Immature natural killer cell (primary cell): ENCODE data around the gene ITFG1. TPM values are rescaled to one million over a fixed set of nuclear protein-coding genes. Genes with fewer than 3 reads are reported as not detected.
"Not testable (repeated sequence)": the region's sequence is repeated elsewhere in the genome, so short reads cannot be mapped to it uniquely, and the experiment has no call there.

ENCODE experiments used
- DNase-seq, 3 donors: peaks; one replicate each; pipeline ENCODE4 v3.0.0; 2022; ENCODE audit warnings: mixed read lengths in 1 of 3
- H3K27ac Mint-ChIP-seq, 6 donors: one replicate each; pipeline ENCODE4 v1.8.0; 2020; ENCODE audit warnings: mixed read lengths in 6 of 6, mild to moderate bottlenecking in 5 of 6, inconsistent platforms in 4 of 6, moderate library complexity in 3 of 6
- H3K27me3 Mint-ChIP-seq, 3 donors: one replicate each; pipeline ENCODE4 v1.8.0; 2020 to 2021; ENCODE audit warnings: low read depth in 3 of 3, mild to moderate bottlenecking in 3 of 3, mixed read lengths in 3 of 3, moderate library complexity in 3 of 3, inconsistent platforms in 1 of 3
- H3K36me3 Mint-ChIP-seq, 3 donors: one replicate each; pipeline ENCODE4 v1.8.0; 2020; ENCODE audit warnings: mixed read lengths in 3 of 3, inconsistent platforms in 2 of 3, mild to moderate bottlenecking in 2 of 3
- H3K4me1 Mint-ChIP-seq, 2 donors: one replicate each; pipeline ENCODE4 v1.8.0; 2020; ENCODE audit warnings: inconsistent platforms in 2 of 2, mild to moderate bottlenecking in 2 of 2, mixed read lengths in 2 of 2, moderate library complexity in 1 of 2
- H3K4me3 Mint-ChIP-seq, 5 donors: one replicate each; pipeline ENCODE4 v1.8.0; 2020; ENCODE audit warnings: mild to moderate bottlenecking in 5 of 5, mixed read lengths in 5 of 5, inconsistent platforms in 3 of 5, moderate library complexity in 3 of 5
- H3K9me3 Mint-ChIP-seq, 6 donors: one replicate each; pipeline ENCODE4 v1.8.0; 2020; ENCODE audit warnings: mild to moderate bottlenecking in 6 of 6, mixed read lengths in 6 of 6, inconsistent platforms in 4 of 6, moderate library complexity in 3 of 6
- polyA plus RNA-seq, 3 donors: library from polyadenylated mRNA; unstranded; fragments of 300-500 nt; fragmentation: Illumina TruSeq; gene quantifications; one replicate each; pipeline ENCODE4 v1.2.3, GENCODE V29; 2021

ITFG1 gene
- polyA plus RNA-seq, 3 donors from 2014 or later = 23.3 to 52.6 (median 38.2) TPM

DNA sequence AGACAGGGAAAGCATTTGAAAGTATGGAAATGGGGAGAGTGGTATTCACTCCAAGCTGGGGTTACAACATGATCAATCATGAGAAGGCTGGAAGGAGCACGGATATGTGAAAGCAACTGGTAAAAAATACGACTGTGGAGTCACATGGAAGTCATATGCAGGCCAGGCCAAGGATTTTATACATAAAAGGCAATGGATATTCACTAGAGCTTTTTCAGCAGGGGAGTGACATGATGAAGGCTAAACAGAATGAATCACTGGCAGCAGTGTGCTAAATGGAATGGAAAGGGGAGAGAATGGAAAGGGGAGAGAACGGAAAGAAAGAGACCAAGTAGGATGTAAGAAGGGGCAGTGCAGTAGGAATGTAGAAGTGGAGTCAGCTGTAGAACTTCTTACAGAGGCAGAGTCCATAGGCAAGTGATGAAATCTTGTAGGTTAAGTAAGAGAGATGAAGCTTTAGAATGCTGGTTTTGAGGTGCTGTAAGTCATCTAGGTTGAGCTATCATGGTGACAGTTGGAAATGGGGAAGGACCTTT, 304.1 kb downstream of the ITFG1 start:
- peaks cover 0 to 4% (median 1%) of the 10 kb centered on the region in 3 donors for H3K27me3 Mint-ChIP-seq
- H3K27ac Mint-ChIP-seq = no peak overlapping the region
- H3K36me3 Mint-ChIP-seq = peaks cover 27 to 47% (median 38%) of the 10 kb centered on the region in 3 donors

DNA sequence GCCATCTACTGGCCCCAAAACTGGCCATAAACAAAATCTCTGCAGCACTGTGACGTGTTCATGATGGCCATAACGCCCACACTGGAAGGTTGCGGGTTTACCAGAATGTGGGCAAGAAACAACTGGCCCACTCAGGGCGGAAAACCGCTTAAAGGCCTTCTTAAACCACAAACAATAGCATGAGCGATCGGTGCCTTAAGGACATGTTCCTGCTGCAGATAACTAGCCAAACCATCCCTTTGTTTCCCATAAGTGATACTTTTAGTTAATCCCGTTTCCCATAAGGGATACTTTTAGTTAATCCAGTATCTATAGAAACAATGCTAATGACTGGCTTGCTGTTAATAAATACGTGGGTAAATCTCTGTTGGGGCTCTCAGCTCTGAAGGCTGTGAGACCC, 308.4 kb downstream of the ITFG1 start:
- H3K4me3 Mint-ChIP-seq, DNase-seq, H3K4me1 Mint-ChIP-seq, H3K27ac Mint-ChIP-seq, H3K9me3 Mint-ChIP-seq, H3K27me3 Mint-ChIP-seq: not testable (repeated sequence)
- H3K36me3 Mint-ChIP-seq = peaks cover 32 to 50% (median 43%) of the 10 kb centered on the region in 3 donors

More for the DNA sequence above, 304.1 kb downstream of the ITFG1 start:
- Mint-ChIP-seq H3K4me1 (no peaks in the 10 kb centered on the region), H3K9me3 (no peaks in the 10 kb centered on the region), H3K4me3 (no peak overlapping the region)
- no peak for DNase-seq

DNA sequence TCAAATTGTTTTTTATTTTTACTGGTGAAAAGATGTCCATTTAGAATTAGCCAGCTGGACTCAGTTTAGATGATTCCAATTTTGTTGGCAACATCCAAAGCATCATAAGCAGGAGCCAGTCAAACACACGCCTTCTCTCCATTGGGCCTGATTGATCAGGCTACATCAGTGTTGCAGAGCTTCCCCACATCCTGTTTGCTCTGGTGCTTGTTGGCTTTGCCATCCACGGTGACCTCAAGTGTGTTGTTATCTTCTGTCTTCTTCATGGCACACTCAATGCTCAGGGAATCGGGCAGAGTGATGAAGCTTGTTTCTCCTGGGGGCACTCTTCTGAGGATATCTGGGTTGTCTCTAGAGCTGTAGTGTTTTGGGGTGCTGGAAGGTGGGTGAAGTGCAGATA, 310.8 kb downstream of the ITFG1 start:
- peaks cover 25 to 38% (median 34%) of the 10 kb centered on the region in 3 donors for H3K36me3 Mint-ChIP-seq
- peaks cover under 1 to 16% (median 2%) of the 10 kb centered on the region in 3 donors for H3K27me3 Mint-ChIP-seq
- no peak overlapping the region for H3K4me3 Mint-ChIP-seq
- H3K27ac Mint-ChIP-seq = no peak overlapping the region
- DNase-seq = no peak
- no peaks in the 10 kb centered on the region for H3K9me3 Mint-ChIP-seq
- no peaks in the 10 kb centered on the region for H3K4me1 Mint-ChIP-seq

DNA sequence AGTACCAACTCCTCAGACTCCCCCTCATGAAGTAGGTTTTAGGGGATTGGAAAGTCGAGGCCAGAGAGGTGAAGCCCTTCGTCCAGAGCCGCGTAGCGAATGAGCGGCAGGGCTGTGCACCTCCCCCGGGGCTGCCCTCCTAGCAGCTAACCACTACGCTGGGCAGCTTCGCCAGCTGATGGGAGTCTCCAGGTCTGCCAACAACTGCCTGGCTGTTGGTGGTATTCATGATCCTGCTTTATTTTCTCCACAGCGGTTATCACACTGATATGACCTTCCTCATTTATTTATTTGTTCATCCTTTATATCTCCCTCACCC, 316.3 kb downstream of the ITFG1 start:
- no peak for DNase-seq
- Mint-ChIP-seq H3K4me1 (peaks cover 21 to 24% of the 10 kb centered on the region in 2 donors), H3K36me3 (no peaks in the 10 kb centered on the region), H3K9me3 (no peaks in the 10 kb centered on the region), H3K27me3 (peaks cover 18 to 27% (median 23%) of the 10 kb centered on the region in 3 donors), H3K4me3 (peak overlapping the region; percentile 70 to 79 (median 76)), H3K27ac (peak overlapping the region in 1 of 6 donors; percentile 60)

DNA sequence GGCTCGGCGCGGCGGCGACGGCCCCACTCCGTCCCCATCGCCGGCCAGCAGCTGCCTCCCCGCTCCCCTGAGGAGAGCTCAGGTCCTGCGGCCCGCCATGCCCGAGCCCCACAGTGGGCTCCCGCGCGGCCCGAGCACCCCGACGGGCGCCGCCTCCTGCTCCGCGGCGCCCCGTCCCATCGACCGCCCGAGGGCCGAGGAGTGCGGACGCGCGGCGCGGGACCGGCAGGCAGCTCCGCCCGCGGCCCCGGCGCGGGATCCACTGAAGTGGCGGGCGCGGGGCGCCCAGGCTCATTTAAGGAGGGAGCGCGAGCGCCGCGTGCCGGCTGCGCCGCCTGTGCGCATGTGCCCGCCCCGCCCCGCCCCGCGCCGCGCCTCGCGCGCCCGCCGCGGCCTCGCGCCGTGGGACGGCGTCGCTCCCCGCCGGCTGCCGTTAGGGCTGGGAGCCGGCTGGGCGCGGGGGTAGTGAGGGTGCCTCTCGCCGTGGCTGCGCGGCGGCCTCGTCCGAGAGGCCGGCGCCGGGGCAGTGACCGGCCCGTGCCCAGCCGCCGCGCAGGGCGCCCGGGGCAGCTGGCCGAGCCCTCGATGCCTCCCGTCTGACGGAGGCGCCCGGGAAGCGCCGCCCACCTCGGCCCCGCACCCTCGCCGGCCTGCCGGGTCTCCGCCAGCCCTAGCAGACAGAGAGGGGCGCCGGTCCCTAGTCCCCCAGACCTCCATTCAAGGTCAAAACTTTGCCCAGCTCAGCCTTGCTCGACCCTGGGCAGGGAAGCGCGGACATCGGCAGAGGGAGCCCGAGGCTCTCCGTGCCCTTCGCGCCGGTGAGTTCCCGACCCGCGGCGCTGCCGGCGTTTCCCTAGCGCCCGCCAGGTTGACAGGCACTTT, 316.9 kb downstream of the ITFG1 start, which contains the start of gene NETO2:
Gene NETO2, minus strand, starts transcription at position 269 of the 882 bp plus-strand sequence. CDS start 333 bp downstream, outside the sequence.
- Mint-ChIP-seq H3K9me3 (no peaks in the 10 kb centered on the region), H3K4me3 (peak within 1 kb of the TSS; percentile 70 to 87 (median 76)), H3K36me3 (no peaks in the 10 kb centered on the region), H3K27me3 (peaks cover 18 to 27% (median 23%) of the 10 kb centered on the region in 3 donors), H3K27ac (peak within 1 kb of the TSS in 1 of 6 donors; percentile 60), H3K4me1 (peaks cover 21 to 24% of the 10 kb centered on the region in 2 donors)
- peak; percentile 39 to 53 (median 46) for DNase-seq

DNA sequence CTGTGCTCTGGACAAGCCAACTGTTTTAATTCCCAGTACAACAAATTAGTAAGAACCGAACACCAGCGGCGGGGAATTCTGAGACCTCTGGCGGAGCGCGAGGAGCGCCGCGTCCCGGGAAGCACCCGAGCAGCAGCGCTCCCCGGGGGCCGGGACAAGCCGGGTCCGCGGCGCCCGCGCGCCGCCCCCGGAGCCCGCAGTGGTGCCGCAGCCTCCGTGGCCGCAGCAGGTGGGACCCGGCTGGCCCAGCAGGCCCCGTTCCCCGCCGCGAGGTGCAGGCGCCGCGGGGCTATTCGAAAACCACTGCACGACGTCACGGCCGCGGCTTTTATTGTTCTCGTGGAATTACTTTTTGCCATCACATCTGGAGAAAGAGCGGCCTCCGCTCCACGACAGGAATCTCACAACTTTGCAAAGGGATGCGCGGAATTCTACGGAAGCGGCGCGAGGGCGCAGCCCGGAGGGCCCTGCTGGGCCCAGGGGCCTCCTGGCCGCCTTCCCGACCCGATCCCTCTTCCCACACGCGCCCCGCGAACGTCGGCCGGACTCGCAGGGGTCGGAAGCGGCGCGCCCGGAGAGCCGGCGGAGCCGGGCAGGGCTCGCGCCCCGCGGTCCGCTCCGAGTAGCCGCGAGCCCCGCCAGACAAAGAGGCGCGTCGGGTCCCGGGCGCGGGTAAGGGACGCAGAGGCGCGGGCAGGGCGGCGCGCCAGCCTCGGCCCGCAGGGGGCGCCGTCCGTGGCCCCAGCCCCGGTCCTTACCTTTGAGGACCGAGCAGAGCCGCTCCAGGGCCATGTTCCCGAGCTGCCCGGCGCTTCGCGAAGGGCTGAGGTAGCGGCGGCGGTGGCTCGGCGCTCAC, 317.8 kb downstream of the ITFG1 start:
- Mint-ChIP-seq H3K4me1 (peaks cover 21 to 24% of the 10 kb centered on the region in 2 donors), H3K27me3 (peaks cover 18 to 27% (median 23%) of the 10 kb centered on the region in 3 donors), H3K27ac (no peak overlapping the region)

DNA sequence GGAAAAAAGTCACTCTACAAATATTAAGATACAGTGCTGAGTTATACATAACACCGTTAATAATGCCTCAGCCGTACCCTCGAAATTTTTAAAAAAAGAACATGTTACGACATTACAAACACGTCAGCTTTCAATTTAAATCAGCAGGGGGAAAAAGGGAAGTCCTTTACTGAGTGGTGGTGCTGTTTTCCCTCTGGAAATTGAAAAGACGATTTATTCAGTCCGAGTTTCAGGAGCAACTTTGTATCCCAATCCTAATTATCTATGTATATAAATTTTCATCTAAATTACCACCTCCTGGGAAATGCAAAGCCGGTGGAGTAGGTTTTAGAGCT, 318.4 kb downstream of the ITFG1 start:
- Mint-ChIP-seq H3K27me3 (peaks cover 18 to 27% (median 20%) of the 10 kb centered on the region in 3 donors), H3K4me1 (peaks cover 21 to 24% of the 10 kb centered on the region in 2 donors), H3K27ac (no peak overlapping the region), H3K9me3 (no peaks in the 10 kb centered on the region), H3K4me3 (peak overlapping the region; percentile 70 to 87 (median 78)), H3K36me3 (no peaks in the 10 kb centered on the region)
- no peak for DNase-seq

More for the DNA sequence above, 317.8 kb downstream of the ITFG1 start:
- no peaks in the 10 kb centered on the region for H3K9me3 Mint-ChIP-seq
- peak overlapping the region; percentile 70 to 87 (median 78) for H3K4me3 Mint-ChIP-seq
- no peaks in the 10 kb centered on the region for H3K36me3 Mint-ChIP-seq
- peak; percentile 40 to 50 (median 41) for DNase-seq

DNA sequence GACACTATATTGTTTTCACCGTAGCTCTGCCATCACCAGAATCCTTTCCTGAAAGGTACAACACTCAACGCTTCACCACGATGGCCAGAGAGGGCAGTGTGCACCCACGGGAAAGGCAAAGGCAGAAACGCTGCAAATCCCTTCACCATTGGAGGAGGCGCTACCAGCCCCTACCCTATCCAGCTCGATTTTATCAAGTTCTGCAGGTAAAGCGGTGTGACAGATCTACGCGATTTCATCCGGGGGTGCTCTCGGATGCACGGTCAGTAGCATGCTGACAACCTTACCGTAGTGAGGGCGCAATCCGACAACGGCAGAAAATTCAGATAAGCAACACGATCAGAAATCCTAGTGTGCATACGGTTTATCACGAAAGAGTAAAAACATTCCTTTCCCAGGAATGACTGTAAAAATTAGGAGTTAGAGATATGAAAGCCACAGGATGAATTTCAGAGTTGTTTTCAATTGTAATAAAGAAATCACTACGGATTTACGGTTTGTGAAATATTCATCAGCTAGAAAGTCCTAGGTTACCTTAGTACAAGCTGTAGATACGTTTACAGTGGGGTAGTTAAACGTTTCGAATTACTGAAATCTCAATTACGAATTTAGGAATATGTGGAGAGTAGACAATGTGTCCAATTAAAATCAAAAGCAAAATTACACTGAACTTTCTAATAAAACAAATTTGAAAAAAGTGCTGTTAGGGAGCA, 318.9 kb downstream of the ITFG1 start:
- Mint-ChIP-seq H3K4me3 (peak overlapping the region; percentile 70 to 87 (median 78)), H3K9me3 (no peaks in the 10 kb centered on the region), H3K4me1 (peaks cover 21 to 24% of the 10 kb centered on the region in 2 donors), H3K27me3 (peaks cover 18 to 27% (median 20%) of the 10 kb centered on the region in 3 donors), H3K36me3 (no peaks in the 10 kb centered on the region), H3K27ac (peak overlapping the region in 1 of 6 donors; percentile 12)
- peak; percentile 63 to 72 (median 68) for DNase-seq

DNA sequence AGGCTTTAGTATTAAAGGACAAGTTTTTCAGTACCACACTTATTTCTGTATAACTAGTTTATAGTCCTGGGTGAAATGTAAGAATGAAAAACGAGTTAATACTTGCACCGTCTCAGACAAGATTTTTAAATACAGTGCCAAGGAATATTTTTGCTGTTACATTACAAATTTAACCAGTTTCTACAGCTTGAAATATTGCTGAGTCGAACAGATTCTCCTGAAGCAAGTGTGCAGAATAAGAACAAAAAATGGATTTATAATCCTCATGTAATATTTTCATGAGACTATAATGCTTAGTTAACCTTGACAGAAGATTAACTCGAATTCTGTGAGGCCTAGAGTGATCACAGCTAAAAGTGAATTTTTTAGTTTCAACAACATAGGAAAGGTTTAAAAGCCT, 320.2 kb downstream of the ITFG1 start:
- no peak overlapping the region for H3K27ac Mint-ChIP-seq
- no peak overlapping the region for H3K4me3 Mint-ChIP-seq
- peaks cover 21 to 24% of the 10 kb centered on the region in 2 donors for H3K4me1 Mint-ChIP-seq
- no peaks in the 10 kb centered on the region for H3K36me3 Mint-ChIP-seq
- no peak for DNase-seq
- H3K27me3 Mint-ChIP-seq = peaks cover 18 to 21% (median 20%) of the 10 kb centered on the region in 3 donors
- no peaks in the 10 kb centered on the region for H3K9me3 Mint-ChIP-seq

DNA sequence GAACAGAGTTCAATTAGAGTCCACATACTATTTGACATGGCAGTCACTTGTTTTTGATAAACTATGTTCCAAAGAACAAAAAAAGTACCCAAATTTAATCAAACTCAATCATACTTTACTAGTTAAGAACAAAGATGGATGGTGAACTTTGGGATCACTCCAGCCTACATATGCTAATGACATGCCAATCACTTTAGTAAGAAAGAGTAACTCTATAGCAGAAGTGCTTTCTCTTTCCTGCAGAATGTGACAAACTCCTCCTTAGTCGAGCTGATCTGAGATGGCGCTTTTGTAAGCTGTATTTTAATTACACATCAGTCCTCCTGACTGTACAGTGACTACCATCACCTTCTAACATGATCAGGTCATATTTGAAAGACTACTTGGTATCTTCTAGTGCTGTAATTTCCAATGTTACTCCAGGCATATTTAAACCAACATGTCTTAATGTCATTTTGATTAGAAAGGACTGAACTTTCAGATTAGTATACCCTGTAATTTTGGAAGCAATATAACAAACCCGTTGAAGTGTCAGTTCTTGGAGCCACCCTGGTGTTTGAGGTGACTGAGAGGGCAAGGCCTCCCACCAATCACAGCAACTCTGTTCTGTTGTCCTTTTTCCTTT, 321.2 kb downstream of the ITFG1 start:
- DNase-seq = no peak
- H3K9me3 Mint-ChIP-seq = no peaks in the 10 kb centered on the region
- peaks cover 19 to 20% of the 10 kb centered on the region in 2 donors for H3K4me1 Mint-ChIP-seq
- no peak overlapping the region for H3K4me3 Mint-ChIP-seq
- no peak overlapping the region for H3K27ac Mint-ChIP-seq
- H3K36me3 Mint-ChIP-seq = no peaks in the 10 kb centered on the region
- H3K27me3 Mint-ChIP-seq = peaks cover 11 to 21% (median 14%) of the 10 kb centered on the region in 3 donors

DNA sequence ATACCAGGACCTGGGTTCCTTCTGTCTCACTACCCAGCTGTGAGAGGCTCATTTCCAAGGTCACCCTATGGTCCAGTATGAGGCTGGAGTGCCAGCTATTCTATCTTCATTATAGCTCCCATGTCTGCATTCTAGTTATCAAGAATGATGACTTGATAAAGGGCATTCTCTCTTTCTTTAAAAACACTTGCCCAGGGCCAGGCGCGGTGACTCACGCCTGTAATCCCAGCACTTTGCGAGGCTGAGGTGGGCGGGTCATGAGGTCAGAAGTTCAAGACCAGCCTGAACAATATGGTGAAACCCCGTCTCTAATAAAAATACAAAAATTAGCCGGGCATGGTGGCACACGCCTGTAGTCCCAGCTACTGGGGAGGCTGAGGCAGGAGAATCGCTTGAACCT, 322.9 kb downstream of the ITFG1 start:
- DNase-seq, H3K4me3 Mint-ChIP-seq, H3K9me3 Mint-ChIP-seq, H3K27ac Mint-ChIP-seq, H3K36me3 Mint-ChIP-seq: not testable (repeated sequence)
- Mint-ChIP-seq H3K4me1 (peaks cover 14 to 16% of the 10 kb centered on the region in 2 donors), H3K27me3 (peaks cover 11 to 16% (median 13%) of the 10 kb centered on the region in 3 donors)

DNA sequence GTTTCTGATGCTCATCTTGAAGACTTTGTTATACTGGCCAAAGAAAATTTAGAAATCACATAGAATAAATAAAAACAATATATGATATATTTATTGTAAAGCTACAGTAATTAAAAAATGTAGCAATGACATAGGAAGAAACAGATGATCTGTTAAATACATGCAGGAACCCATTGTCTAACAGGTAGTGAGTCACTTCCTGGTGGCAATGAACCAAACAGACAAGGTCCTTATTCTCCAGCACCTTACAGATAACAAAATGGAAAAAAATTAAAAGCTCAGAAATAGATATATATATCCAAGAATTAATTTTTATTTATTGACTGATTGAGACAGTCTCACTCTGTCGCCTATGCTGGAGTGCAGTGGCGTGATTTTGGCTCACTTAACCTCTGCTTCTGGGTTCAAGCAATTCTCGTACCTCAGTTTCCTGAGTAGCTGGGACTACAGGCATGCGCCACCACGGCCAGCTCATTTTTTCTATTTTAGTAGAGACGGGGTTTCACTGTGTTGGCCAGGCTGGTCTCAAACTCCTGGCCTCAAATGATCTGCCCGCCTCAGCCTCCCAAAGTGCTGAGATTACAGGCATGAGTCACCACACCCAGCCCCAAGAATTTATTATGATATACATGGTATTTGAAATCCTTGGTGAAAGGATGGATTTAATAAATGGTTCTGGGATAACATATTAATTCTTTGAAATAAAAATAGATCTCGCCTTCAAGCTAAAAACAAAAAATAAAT, 324.6 kb downstream of the ITFG1 start:
- H3K27me3 Mint-ChIP-seq = peaks cover 0 to 6% (median 4%) of the 10 kb centered on the region in 3 donors
- H3K36me3 Mint-ChIP-seq = no peaks in the 10 kb centered on the region
- no peaks in the 10 kb centered on the region for H3K9me3 Mint-ChIP-seq
- H3K4me1 Mint-ChIP-seq = no peaks in the 10 kb centered on the region
- H3K27ac Mint-ChIP-seq = no peak overlapping the region
- no peak overlapping the region for H3K4me3 Mint-ChIP-seq
- DNase-seq = no peak
